ENCODE results near the gene SDK2.

DNA sequence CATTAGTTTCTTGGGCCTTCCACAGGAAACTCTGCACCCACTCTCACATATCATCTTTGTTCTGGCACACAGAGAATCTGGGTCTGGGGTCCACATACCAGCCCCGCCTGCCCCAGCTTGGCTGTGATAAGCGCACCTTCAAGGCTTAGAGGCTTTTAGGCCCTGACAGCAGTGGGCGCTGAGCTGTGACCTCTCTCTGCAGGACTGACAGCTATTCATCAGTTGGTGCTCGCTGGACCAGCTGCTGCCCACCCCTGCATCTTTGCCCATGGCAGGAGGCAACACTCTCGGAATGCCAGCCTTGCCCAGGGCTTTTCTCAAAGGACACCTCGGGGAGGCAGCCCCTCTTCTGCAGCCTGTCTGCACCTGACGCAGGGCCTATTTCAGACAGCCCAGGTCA, 62.9 kb downstream of the SDK2 start:
- TF ChIP-seq GATA2 (IDR thresholded peaks at IDR 0.05; ENCODE audit: low read depth, low read length): no peak
- no peak for TF ChIP-seq GATA3 (IDR thresholded peaks at IDR 0.05; ENCODE audit: low read depth, low read length)

Measured in SH-SY5Y (cell line).